GM19395 (cell line): ENCODE data around the gene SLC24A5.

Source experiments
- ATAC-seq: cut with Tn5 transposase; IDR thresholded peaks from one replicate; pipeline ENCODE4 v1.9.1; 2021; ENCODE audit warnings: mild to moderate bottlenecking, moderate library complexity; ENCODE audit not compliant: unreplicated experiment

Gene SLC24A5

DNA sequence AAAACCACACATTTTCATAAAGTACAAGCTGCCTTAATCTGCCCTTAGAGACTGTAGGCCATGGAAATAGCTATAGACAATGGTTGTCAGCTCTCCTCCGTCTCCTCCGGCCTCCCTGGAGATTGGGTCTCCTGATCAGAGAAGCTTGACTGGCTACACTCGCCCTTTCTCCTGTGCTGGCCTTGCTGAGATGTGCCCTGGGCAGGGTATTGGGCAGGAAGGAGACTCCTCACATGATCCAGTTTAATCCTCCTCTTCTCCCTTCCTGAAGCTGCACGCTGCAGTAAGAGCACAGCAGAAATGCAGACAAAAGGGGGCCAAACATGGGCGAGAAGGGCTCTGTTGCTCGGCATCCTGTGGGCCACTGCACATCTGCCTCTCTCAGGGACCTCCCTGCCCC, at the start of gene SLC24A5:
Gene SLC24A5 (plus strand): TSS at position 246 of the 400 bp plus-strand sequence. CDS start 55 bp downstream, at position 301.
- ATAC-seq, result no peak

DNA sequence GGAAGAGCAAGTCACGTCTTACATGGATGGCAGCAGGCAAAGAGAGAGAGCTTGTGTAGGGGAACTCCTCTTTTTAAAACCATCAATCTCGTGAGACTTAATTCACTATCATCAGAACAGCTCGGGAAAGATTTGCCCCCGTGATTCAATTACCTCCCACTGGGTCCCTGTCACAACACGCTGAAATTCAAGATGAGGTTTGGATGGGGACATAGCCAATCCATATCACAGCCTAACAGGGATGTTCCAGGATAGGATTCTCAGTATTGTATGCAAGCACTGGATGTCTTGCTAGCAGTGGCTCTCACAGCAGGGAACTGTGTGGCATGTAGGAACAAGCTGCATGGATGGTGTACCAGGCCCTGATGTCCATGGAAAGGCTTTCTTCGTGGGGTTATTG, 47.8 kb upstream of the SLC24A5 start:
- no peak for ATAC-seq

DNA sequence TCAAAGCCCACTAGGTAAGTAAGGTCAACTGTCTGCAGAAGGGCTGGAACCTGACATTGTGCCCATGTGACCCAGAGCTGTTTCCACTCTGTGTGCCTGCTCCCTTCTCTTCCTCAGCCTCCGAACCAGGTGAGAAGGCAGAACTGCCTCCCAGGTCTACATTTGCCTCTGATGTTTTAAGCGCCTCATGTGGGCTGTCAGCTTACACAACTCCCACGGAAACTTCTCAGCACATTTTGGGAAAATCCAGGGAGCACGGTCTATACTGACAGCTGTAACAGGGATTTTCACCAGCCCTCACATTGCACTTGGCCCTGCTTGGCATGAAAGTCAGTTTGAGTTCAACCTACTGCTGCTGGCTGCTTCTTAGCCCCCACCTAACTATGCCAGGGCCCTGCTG, 46.9 kb upstream of the SLC24A5 start:
- ATAC-seq, result no peak

DNA sequence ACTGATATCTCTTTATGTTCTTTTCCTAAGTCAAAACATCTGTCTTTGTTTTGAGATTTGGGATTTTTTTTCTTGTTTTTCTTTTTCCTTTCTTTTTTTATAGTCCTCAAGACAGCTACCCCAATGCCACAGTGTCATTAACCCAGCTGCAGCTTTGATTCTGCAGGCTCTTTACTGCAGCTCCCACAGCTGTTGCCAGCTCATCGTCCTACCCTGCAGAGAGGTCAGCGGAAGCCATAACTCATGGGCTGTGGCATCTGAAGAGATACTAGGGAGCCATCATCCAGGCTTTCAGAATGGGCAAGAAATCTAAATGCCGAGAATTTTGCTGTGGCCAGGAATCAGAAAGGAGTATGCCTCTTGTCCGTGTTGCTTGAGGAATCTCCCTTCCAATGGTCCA, 44.3 kb upstream of the SLC24A5 start:
- no peak for ATAC-seq

DNA sequence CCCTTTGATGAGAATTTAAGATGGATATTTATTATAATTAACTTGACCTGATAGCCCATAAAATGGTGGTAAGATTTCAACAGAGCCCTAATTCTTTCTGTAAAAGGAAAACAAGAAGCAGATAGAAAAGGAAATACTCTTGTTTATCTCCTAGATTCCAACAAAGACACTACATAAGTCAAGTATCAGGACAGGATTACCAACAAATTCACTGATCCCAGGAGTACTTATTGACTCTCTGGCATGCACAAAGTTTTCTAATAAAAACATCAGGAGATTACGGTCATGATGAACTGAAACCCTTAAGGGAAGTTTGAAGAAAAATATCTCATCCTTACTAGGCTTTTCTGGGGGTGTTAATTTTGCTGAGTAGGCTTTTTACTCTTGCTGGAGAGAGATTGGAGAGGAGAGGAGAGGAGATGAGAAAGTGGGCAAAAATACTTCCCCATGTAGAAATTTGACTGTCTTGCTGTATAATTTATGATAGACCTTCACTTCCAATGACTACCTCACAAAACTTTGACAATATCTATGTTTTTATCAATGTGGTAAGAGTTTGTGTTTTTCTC, 43.1 kb upstream of the SLC24A5 start:
- ATAC-seq, result no peak

DNA sequence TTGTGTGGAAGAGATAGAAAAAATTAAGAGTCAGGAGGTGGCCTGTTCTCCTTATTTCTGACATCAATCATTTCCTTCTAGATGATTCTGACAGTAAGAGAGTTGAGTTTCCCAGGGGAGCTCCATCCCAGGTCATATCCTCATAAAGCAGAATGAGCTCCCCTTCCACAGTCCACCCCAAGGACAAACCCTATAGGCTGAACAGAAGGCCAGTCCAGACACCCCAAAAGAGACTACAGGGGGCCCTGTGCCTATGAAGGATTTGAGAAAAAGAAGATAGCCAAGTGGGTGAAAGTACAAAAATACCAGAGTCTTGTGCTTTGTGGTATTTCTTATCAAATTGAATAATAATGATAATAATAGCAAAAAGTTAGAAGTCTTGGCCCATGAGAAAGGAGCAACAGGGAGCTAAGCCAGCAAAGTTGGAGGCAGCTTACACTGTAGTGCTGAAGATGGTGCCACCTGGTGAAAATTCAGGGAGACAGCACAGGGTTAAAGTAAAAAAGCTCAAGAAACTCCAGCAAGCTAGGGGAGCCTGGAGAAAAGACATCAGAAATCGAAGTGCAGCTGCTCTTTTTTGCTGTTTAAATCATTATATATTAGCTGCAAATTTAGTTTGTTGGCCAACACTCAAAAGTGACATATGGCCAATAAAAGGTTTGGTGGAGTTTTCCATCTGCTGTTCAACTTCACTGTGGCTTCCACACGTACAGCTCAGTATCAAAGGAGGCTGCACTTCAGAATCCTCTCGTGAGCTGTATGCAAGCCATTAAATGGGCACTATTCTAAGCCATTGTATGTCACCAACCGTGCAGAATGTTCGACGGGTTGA, 35.8 kb upstream of the SLC24A5 start:
- peak; percentile 70 for ATAC-seq

DNA sequence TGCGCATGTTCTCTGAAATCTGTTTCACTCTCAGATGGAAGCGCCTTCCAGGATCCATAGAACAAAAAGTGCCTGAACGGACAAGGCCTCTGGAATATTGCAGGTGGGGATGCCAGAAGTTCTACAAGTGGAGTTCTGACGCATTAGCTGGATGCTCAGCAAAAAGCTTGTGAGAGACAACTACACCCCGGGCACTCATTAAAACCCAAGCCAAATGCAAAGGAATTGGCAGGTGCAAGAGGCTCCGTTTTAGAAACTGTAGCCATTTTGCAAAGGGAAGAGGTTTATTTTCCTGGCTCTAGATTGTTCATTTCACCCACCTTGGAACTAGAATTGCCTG, 35.2 kb upstream of the SLC24A5 start:
- ATAC-seq, result no peak

DNA sequence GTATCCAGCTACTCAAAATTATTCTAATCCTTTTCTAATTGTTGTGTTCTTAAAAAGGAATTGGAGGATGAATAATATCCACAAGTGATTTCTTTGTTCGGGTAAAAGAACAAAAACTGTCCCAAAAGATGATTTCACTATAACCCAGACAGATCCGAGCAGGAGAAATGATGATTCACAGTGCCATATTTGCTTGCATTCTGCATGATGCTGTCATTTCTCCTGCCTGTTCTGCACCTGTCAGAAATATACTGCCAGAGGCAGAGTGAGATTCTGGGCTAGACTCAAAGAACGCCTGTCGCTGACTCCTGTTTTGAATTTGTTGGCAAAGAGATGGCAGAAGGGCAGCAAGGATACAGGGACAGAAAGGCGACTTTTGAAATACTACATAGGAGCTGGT, 34.7 kb upstream of the SLC24A5 start:
- ATAC-seq, result no peak

DNA sequence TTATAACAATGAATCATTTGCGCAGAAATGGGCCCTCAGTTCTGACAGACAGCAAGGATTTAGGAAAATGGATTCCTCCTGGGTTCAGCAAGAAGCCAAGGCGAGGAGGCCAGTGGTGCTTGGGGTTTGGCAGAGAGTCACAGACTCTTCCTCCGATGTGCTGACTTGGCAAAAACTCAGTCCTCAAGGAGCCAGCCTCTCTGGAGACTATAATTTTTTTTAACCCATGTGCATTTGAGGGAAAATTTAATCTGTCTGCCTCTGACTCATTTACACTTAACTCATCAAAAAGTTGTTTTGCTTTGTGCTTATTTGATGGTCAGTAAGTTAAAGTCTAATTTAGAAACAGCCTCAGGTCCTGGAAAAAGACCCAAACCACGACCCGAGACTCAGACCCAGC, 34.2 kb upstream of the SLC24A5 start:
- no peak for ATAC-seq

DNA sequence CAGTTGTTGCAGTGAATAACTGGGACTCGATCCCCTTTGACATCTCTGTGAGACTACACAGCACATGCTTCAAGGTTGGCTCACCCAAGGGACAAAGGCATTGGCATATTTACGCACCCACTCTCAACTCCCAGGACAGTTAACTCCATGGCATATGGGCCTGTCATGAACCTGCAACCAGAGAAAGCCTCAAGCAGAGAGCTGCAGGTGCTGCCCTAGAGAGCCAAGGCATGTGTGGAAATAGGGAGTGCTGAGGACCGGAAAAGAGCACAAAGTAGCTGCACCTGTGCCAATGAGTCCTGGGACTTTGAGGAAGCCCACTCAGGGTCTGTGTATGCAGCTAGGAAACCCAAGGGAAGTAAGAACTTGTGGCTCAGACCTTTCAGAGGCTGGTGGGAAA, 32.9 kb upstream of the SLC24A5 start:
- no peak for ATAC-seq

DNA sequence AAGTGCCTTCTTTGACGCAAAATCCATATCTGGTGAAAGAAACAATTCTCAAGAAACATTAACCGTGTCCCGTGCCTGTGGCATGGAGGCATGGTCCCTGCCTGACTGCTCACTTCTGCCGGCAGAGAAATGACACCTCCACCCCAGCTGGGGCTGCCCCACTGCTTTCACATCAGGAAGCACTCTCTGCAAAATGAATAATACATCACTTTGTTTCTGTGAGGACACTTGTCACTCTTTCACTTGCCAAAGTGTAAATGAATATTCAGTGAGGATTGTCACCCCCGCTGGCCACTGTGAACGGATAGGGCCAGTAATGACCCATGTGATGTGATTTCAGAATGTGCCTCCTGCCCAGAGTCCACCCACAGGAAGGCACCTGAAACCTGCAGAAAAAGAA, 31.1 kb upstream of the SLC24A5 start:
- ATAC-seq, result no peak

DNA sequence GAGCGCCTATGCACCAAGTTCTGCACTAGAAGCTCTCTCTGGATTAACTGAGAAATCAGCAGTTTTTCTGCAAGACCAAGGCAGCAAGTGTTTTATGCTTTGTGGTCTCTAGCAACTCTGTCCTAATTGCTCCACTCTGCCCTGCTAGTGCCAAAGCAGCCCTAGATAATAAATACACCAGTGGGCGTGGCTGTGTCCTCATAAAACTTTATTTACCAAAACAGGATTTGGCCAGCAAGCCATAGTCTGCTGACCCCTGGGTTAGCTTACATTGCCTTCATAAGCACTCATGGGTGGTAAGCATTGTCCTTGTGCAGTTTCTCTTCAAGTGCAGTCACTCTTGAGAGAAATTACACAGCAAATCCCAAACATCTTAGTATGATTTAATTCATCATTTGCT, 30.7 kb upstream of the SLC24A5 start:
- ATAC-seq, result no peak

DNA sequence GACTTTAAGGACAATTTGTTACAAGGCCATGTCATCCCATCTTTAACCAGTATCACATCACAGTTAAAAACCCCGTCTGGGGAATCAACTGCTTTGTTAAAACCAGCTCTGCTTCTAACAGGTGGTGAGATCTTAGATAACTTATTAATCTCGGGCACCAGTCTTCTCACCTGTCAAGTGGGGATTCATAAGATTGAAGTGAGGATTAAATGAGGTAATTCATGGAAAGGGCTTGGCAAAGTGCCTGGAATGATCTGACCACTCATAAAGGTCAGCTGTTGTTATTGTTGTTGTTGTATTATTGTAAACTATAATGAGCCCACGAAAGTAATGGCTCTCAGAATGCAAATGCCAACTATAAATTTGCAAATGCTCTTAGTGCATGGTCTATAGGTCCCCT, 30.1 kb upstream of the SLC24A5 start:
- no peak for ATAC-seq

DNA sequence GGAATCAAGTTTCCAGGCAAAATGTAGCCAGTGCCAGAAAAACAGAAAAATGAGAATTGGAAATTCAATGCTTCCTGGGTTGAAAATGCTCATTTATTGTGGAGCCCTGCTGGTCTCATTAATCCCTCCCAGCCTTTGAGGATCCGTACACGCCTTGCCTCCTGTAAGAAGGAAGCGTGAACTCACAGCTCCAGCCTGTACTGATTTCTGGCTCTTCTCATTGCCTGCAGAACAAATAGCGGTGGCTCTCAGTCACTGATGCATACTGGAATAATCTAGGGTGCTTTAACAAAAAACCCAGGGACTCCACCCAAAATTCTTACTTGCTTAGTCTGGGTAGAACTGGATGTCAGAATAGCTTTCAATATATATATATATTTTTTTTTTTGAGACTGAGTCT, 29.3 kb upstream of the SLC24A5 start:
- ATAC-seq, result no peak

DNA sequence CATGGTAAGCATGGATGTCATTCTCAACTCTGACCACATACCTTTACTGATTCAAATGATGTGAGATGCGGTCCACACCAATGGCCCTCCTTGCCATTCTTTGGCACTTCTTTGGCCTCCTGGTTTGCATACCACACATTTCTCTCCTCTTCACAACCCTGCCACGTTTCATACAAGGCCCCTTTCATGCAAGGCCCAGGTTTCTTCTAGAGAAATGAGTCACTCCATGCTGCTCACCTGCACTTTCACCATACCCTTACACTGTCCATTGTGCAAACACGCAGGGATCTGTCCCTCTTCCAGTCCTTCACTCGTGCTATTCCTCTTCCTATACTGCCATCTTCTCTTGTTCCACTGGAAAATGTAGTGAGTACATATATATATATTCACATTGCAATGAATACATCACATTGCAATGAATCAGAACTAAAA, 24.4 kb upstream of the SLC24A5 start:
- peak; percentile 71 for ATAC-seq

DNA sequence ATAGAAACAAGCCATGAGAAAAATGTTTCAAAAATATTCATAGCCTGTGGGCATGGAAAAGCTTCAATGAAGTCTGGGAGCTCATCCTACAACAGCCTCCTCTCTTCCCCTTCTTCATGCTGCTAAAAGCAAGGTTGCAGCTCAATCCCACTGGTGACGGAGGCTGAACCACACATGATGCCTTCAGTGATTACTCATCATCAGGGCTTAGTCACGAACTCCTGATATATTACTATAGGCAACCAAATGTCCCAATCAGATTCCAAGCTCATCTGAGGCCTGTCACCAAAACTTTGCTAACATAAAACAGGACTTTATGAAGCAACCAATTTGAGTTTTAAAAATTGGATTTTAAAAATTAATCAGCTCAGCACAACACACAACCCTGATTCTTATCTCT, 24.0 kb upstream of the SLC24A5 start:
- ATAC-seq, result peak; percentile 41

DNA sequence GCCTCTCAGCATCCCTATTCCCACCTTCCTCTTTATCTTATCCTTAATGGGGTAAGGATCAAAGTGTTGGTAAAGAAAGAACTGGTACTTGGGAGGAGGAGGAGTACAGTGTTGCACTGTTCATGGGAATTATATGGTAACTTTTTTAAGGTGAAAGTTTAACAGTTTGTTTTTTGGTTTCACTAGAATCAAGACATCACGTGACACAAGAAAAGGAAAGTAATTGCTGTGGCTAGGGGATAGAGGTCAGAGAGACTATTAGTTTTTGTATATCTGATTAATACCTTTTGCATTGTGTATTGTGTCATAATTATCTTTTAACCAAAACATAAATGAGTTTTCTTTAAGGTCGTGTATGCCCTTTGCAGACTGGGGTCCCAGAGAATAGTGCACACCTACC, 23.5 kb upstream of the SLC24A5 start:
- ATAC-seq, result no peak

DNA sequence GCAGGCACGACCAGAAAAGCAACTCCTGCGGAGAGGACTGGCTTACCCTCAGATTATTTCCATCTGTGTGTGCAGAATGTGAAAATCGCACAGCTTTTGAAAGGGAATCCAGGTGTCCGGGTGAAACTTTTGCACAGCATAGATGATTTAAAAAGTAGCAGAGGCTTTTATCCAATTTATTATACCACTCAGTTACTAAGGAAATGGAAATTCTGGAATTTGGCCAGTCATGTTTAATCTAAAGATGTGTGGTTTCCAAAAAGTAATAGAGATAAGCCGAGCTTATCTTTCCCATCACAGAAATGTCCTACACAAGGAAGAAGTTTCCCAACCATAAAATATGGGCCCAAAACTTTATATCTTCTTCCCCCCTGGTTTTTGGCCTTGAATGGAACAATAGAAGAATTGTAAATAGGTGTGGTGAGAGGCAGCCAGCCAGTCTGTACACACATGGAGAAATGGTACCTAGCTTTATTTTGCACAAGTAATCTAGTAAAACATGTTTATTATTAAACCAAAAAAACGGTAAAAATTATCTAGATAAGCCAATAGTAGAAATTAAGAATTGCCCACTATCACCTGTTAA, 19.3 kb upstream of the SLC24A5 start:
- no peak for ATAC-seq

DNA sequence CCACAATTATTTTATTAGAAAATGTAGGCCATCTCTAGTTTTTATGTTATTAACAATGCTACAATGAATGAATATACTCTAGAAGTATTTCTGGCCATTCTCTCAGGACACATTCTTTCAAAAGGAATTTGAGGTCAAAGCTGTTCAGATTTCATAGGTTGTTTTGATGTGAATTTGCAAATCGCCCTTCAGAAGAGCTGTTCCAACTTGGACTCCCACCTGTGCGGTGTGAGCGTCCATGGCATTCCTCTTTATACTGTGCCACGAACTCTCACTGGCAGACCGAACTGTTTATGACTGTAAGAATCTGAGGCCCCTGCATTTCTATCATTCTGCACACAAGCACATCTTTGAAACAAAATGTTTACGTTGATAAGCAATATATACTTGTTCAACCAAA, 18.6 kb upstream of the SLC24A5 start:
- ATAC-seq, result no peak

DNA sequence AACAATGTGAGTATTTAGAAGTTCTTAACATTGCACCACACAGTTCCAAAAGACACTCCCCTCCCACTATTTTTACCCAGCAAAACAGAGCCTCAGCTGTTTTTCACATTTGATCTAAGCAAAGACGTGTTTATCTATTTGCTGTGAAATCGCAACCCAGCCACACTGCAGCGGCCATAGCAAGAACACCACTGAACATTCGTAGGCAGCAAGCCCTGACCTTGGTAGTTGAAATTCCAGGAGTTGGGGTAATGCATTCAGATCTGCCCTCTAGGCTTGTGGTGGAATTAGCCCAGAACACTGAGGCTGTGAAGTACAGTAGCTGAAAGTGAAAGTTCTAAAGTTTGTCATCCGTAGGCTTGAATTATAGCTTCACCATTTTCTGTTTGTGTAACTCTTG, 17.1 kb upstream of the SLC24A5 start:
- ATAC-seq, result no peak

DNA sequence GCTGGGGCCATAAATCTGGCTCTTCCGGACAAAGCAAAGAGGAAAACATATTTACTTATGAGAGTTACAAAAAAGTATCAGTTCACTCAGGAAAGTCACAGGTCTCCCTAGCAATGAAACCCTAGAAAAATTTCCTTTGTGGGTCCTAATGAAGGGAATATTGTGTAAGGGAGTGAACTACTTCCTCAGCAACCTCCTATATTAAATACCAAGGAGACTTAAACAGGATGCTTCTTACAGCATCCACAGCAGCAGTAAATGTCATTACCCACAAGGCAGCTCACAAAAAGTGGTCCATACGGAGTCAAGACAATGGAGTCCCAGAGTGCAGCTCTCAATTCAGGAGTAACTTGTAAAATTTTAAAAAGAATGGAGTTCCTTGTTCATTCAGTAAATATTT, 14.9 kb upstream of the SLC24A5 start:
- ATAC-seq, result no peak

DNA sequence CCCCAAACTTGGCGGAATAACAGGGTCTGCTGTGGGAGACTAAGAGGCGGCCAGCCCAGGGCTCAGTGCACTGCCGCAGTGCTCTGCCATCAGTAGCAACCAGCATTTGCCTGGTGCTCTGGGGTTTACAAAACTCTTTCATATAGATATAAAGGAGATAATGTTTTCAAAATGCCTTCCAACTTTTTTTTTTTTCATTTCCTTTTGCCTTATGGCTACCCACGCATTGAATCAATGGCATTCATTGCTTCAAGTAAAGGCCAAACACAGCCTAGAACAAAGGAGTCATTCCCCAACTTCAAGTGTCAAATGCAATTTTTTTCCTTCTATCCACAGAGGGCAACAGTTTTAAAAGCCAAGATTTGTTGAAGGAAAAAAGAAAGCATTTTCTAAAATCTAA, 11.6 kb upstream of the SLC24A5 start:
- no peak for ATAC-seq
